SK-N-SH treated with all-trans-retinoic acid at 6 μM for 48 hours (cell line): ENCODE measurements around the gene KCTD3.

ENCODE experiments used
- ARNTL ChIP-seq: fragments of 450-650 bp; formaldehyde crosslinking; IDR thresholded peaks from 2 replicates; pipeline ENCODE4 v1.5.0; 2020; ENCODE audit warnings: low read depth, mild to moderate bottlenecking, moderate library complexity, borderline replicate concordance
- BACH2 ChIP-seq: fragments of 250-450 bp; sonication (Bioruptor Pico); IDR thresholded peaks from 2 replicates; pipeline ENCODE4 v1.9.0; 2021; ENCODE audit warnings: mild to moderate bottlenecking, borderline replicate concordance
- GLIS3 ChIP-seq: fragments of 250-450 bp; sonication (Bioruptor Pico); IDR thresholded peaks from 2 replicates; pipeline ENCODE4 v1.5.0; 2020; ENCODE audit warnings: mild to moderate bottlenecking, moderate library complexity
- ISL1 ChIP-seq: fragments of 250-450 bp; sonication (Bioruptor Pico); IDR thresholded peaks from 2 replicates; pipeline ENCODE4 v2.1.2; 2022; ENCODE audit warnings: mild to moderate bottlenecking, moderate library complexity
- RARB ChIP-seq: fragments of 250-450 bp; sonication (Bioruptor Pico); IDR thresholded peaks from 2 replicates; pipeline ENCODE4 v1.8.0; 2021; ENCODE audit warnings: mild to moderate bottlenecking, moderate library complexity
- TSHZ2 ChIP-seq: fragments of 250-450 bp; sonication (Bioruptor Pico); IDR thresholded peaks from 2 replicates; pipeline ENCODE4 v1.5.0; 2020; ENCODE audit warnings: mild to moderate bottlenecking, moderate library complexity
- ZFP30 ChIP-seq: fragments of 450-650 bp; formaldehyde crosslinking; IDR thresholded peaks from 2 replicates; pipeline ENCODE4 v1.5.0; 2022; ENCODE audit warnings: mild to moderate bottlenecking, moderate library complexity

GRCh38 chr1:215605011-215605621, 38.0 kb downstream of the KCTD3 start:
- no peak for TF ChIP-seq RARB
- TF ChIP-seq BACH2 (CRISPR knock-in tag), result no peak
- TF ChIP-seq ZFP30, result no peak
- TF ChIP-seq TSHZ2 (CRISPR knock-in tag), result no peak
- TF ChIP-seq ISL1 (CRISPR knock-in tag), result no peak
- TF ChIP-seq ARNTL, result no peak
- TF ChIP-seq GLIS3 (CRISPR knock-in tag), result no peak
